ENCODE data around the gene RBM17. TPM values are rescaled to one million over a fixed set of nuclear protein-coding genes. Genes with fewer than 3 reads are reported as not detected.

RBM17 gene
- total RNA-seq, 1 experiment from 2014 or later, result 124 TPM

DNA sequence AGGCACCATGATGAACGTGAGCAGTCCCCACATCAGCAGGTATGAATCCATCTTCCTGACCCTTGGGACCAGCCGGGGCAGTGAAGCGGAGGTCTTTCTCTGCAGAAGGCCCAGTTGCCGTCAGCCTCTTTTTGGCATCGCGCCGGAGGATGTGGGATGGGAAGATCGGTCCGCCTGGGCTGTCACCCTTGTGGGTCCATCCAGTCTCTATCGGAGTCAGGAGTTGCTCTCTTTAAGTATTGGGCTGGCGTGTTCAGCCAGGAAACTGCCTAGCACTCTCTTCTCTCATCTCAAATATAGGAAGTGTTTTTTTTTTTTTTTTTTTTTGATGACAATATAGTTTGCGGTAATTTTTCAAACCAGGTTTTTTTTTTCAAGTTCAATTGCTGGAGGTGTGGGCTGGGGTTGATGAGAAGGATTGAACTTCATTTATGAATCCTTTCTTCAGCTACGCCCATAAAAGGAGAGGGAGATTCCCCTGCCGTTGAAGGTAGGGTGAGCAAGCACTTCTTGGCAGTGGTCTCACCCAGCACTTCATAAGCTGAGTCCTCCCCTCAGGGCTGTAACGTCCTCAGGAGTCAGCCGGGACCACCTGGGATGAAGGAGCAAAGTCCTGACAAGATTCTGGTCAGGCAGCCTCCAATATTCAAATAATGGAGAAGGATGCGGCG, 26.6 kb upstream of the RBM17 start, which contains the start of gene IL2RA:
TSS of gene IL2RA (minus strand) at position 267 of the 671 bp plus-strand sequence. CDS start at position 51, 216 bp downstream.
- no peak within 1 kb of the TSS for H3K56ac ChIP-seq (ENCODE audit: insufficient read length, low read depth, low read length)
- H3K27ac Mint-ChIP-seq, result no peak within 1 kb of the TSS
- peak; percentile 29 for DNase-seq

More for the DNA sequence above, 26.6 kb upstream of the RBM17 start, which contains the start of gene IL2RA:
- Histone ChIP-seq H3K9ac (ENCODE audit: extremely low read depth, insufficient read length, low read length) (no peak within 1 kb of the TSS), H3K4me1 (ENCODE audit: insufficient read depth, low read length) (no peaks in the 10 kb centered on the region), H2BK15ac (ENCODE audit: low read depth, low read length) (no peak within 1 kb of the TSS), H3K79me2 (ENCODE audit: insufficient read depth, low read length) (no peaks in the 10 kb centered on the region), H3K18ac (ENCODE audit: insufficient read length, low read depth, low read length) (no peak within 1 kb of the TSS), H3K14ac (ENCODE audit: insufficient read depth, low read length) (no peak within 1 kb of the TSS), H3K79me1 (ENCODE audit: insufficient read depth, low read depth, low read length, poor library complexity, severe bottlenecking) (no peaks in the 10 kb centered on the region), H2BK12ac (ENCODE audit: insufficient read length, low read depth, low read length) (no peak within 1 kb of the TSS), H3K4ac (ENCODE audit: low read depth, low read length) (no peak within 1 kb of the TSS), H2BK120ac (ENCODE audit: low read depth, low read length, poor library complexity, severe bottlenecking) (no peak within 1 kb of the TSS), H2BK5ac (ENCODE audit: insufficient read length, low read length) (no peak within 1 kb of the TSS), H3K9me3 (ENCODE audit: control insufficient read depth, low read depth, low read length) (no peaks in the 10 kb centered on the region), H2AFZ (ENCODE audit: low read length) (peak within 1 kb of the TSS; percentile 18), H4K5ac (ENCODE audit: insufficient read length, low read depth, low read length) (no peak within 1 kb of the TSS), H3K27me3 (ENCODE audit: insufficient read depth, low read length) (no peaks in the 10 kb centered on the region), H4K20me1 (ENCODE audit: control insufficient read depth, insufficient read depth, insufficient read length) (no peaks in the 10 kb centered on the region), H4K8ac (replicated peaks; ENCODE audit: insufficient read length, low read depth, low read length) (no peak within 1 kb of the TSS), H3K23ac (ENCODE audit: insufficient read length, low read depth, low read length) (no peak within 1 kb of the TSS), H2BK20ac (ENCODE audit: low read depth, low read length, poor library complexity, severe bottlenecking) (no peak within 1 kb of the TSS), H3K4me2 (ENCODE audit: insufficient read depth, insufficient read length, low read length) (no peak within 1 kb of the TSS), H4K91ac (ENCODE audit: insufficient read length, low read depth, low read length) (no peak within 1 kb of the TSS), H2AK5ac (ENCODE audit: insufficient read length, low read length) (no peak within 1 kb of the TSS), H3K23me2 (ENCODE audit: insufficient read length, low read depth, low read length, poor library complexity, severe bottlenecking) (no peaks in the 10 kb centered on the region), H3T11ph (ENCODE audit: low read length) (no peak within 1 kb of the TSS), H3K27ac (ENCODE audit: insufficient read length, low read depth, low read length) (no peak within 1 kb of the TSS)
- H3K36me3 Mint-ChIP-seq (ENCODE audit: insufficient read depth in 1 of 3, low read depth in 3 of 3), result no peaks in the 10 kb centered on the region; a peak in 1 of 7 replicates
- peaks cover 10% of the 10 kb centered on the region for H3K27me3 Mint-ChIP-seq (ENCODE audit: low read depth)
- TF ChIP-seq, protein P1, sequence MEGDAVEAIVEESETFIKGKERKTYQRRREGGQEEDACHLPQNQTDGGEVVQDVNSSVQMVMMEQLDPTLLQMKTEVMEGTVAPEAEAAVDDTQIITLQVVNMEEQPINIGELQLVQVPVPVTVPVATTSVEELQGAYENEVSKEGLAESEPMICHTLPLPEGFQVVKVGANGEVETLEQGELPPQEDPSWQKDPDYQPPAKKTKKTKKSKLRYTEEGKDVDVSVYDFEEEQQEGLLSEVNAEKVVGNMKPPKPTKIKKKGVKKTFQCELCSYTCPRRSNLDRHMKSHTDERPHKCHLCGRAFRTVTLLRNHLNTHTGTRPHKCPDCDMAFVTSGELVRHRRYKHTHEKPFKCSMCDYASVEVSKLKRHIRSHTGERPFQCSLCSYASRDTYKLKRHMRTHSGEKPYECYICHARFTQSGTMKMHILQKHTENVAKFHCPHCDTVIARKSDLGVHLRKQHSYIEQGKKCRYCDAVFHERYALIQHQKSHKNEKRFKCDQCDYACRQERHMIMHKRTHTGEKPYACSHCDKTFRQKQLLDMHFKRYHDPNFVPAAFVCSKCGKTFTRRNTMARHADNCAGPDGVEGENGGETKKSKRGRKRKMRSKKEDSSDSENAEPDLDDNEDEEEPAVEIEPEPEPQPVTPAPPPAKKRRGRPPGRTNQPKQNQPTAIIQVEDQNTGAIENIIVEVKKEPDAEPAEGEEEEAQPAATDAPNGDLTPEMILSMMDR (conservative IDR thresholded peaks at IDR 0.05), result no peak
- H3K4me1 Mint-ChIP-seq, result peaks cover 0 to 1% of the 10 kb centered on the region in 2 experiments; a peak in 3 of 4 replicates
- no peak within 1 kb of the TSS for H3K4me3 Mint-ChIP-seq
- no CpG with 5 or more reads among the region's 18 CpGs for WGBS (ENCODE audit: extremely low coverage, insufficient read length, low lambda C conversion rate)
- peaks cover 0 to 3% of the 10 kb centered on the region in 2 experiments; a peak in 3 of 5 replicates for H3K9me3 Mint-ChIP-seq
